Keratinocyte (primary cell): ENCODE measurements around the gene E2F6. TPM values are rescaled to one million over a fixed set of nuclear protein-coding genes. Genes with fewer than 3 reads are reported as not detected.

ENCODE experiments used
- DNase-seq: peaks from one replicate; pipeline ENCODE4 v3.0.0-alpha.2; 2011; ENCODE audit warnings: low read depth, missing footprints, low spot score
- FAIRE-seq: peaks from 2 replicates; lab custom pipeline; 2011; peaks lifted over from hg19 to GRCh38; lab: Jason Lieb, UNC
- H2AFZ ChIP-seq: 2 replicates; pipeline ENCODE4 v1.6.0; 2012; ENCODE audit warnings: low read length, control low read depth, inconsistent platforms; ENCODE audit not compliant: control insufficient read depth
- H3K27ac ChIP-seq: 2 replicates; pipeline ENCODE4 v1.5.1; 2011; ENCODE audit warnings: low read length; ENCODE audit not compliant: control insufficient read depth, insufficient read depth
- H3K27me3 ChIP-seq: 3 replicates; pipeline ENCODE4 v1.6.0; 2011; ENCODE audit warnings: low read length; ENCODE audit not compliant: control insufficient read depth, insufficient read depth; ENCODE audit errors: extremely low read depth
- H3K36me3 ChIP-seq, 2 experiments: 2 replicates in 1 of 2; 3 replicates in 1 of 2; pipeline ENCODE4 v1.5.1; 2011; ENCODE audit warnings: low read length in 2 of 2, mild to moderate bottlenecking in 1 of 2; ENCODE audit not compliant: control insufficient read depth in 2 of 2, insufficient read depth in 2 of 2; ENCODE audit errors: extremely low read depth in 1 of 2
- H3K4me1 ChIP-seq: 3 replicates; pipeline ENCODE4 v1.5.1; 2011; ENCODE audit warnings: low read length; ENCODE audit not compliant: control insufficient read depth, insufficient read depth; ENCODE audit errors: extremely low read depth
- H3K4me2 ChIP-seq: 3 replicates; pipeline ENCODE4 v1.6.0; 2011; ENCODE audit warnings: low read depth, low read length; ENCODE audit not compliant: control insufficient read depth, insufficient read depth; ENCODE audit errors: extremely low read depth
- H3K4me3 ChIP-seq, 3 experiments: fragments of 200-600 bp in 1 of 3; sonication (generic) in 1 of 3; 2 replicates in 2 of 3; 3 replicates in 1 of 3; pipeline ENCODE4 v1.5.1; 2011 to 2016; ENCODE audit warnings: low read length in 3 of 3, mild to moderate bottlenecking in 3 of 3, control low read depth in 2 of 3, inconsistent platforms in 1 of 3, low read depth in 1 of 3, mixed read lengths in 1 of 3, mixed run types in 1 of 3, moderate library complexity in 1 of 3; ENCODE audit not compliant: control insufficient read depth in 2 of 3, insufficient read depth in 2 of 3; ENCODE audit errors: extremely low read depth in 1 of 3
- H3K79me2 ChIP-seq: 2 replicates; pipeline ENCODE4 v1.6.0; 2012; ENCODE audit warnings: low read length; ENCODE audit not compliant: control insufficient read depth, insufficient read depth
- H3K9ac ChIP-seq: 3 replicates; pipeline ENCODE4 v1.6.0; 2011; ENCODE audit warnings: low read length; ENCODE audit not compliant: control insufficient read depth, insufficient read depth; ENCODE audit errors: extremely low read depth
- H3K9me1 ChIP-seq: 3 replicates; pipeline ENCODE4 v1.6.0; 2011; ENCODE audit warnings: low read length; ENCODE audit not compliant: control insufficient read depth, insufficient read depth; ENCODE audit errors: extremely low read depth
- H3K9me3 ChIP-seq: 2 replicates; pipeline ENCODE4 v1.5.1; 2012; ENCODE audit warnings: low read depth, low read length; ENCODE audit not compliant: control insufficient read depth
- H4K20me1 ChIP-seq: 3 replicates; pipeline ENCODE4 v1.6.0; 2011; ENCODE audit warnings: low read length; ENCODE audit not compliant: control insufficient read depth, insufficient read depth; ENCODE audit errors: extremely low read depth
- CTCF ChIP-seq, 3 experiments: IDR thresholded peaks in 1 of 3; conservative IDR thresholded peaks in 1 of 3; optimal IDR thresholded peaks in 1 of 3; 2 replicates in 2 of 3; 3 replicates in 1 of 3; pipeline versions ENCODE3 to v1.5.1; 2011; ENCODE audit warnings: low read length in 3 of 3, mild to moderate bottlenecking in 3 of 3, moderate library complexity in 2 of 3, control low read depth in 1 of 3, inconsistent platforms in 1 of 3; ENCODE audit not compliant: insufficient read depth in 2 of 3; ENCODE audit errors: extremely low read depth in 1 of 3
- EZH2 ChIP-seq: IDR thresholded peaks from one replicate; pipeline ENCODE4 v1.6.1; 2012; ENCODE audit warnings: inconsistent platforms, mild to moderate bottlenecking, low read length, moderate library complexity
- dilution Hi-C: fragments of 300-500 bp; cut with MboI; formaldehyde crosslinking; loops from one replicate; pipeline ENCODE4 v1.7.0; 2020; ENCODE audit warnings: low sequenced_read_pairs; ENCODE audit not compliant: extremely low pct_ligation_motif_present
- polyA plus RNA-seq, 5 experiments: library from polyadenylated mRNA; depleted of rRNA in 3 of 5; stranded (reverse) in 3 of 5; stranded (forward) in 1 of 5; unstranded in 1 of 5; fragments of >200 nt; gene quantifications; 1 replicate in 1 of 5; 2 replicates in 3 of 5; 3 replicates in 1 of 5; pipeline versions ENCODE4 v1.2.1 to v1.2.3, GENCODE V29; 2011 to 2012; ENCODE audit warnings: missing spikeins in 2 of 5, low read depth in 1 of 5, low replicate concordance in 1 of 5

Gene E2F6
- polyA plus RNA-seq, 1 donor (not counting 4 experiments of a cell fraction or from before 2014, with no cell fraction given), result 13.8 TPM

GRCh38 chr2:11407413-11407812 lies 58.5 kb downstream of the E2F6 start:
- no peak for TF ChIP-seq EZH2
- TF ChIP-seq CTCF (optimal IDR thresholded peaks at IDR 0.05 in 1 of 3, IDR thresholded peaks at IDR 0.05 in 1 of 3, conservative IDR thresholded peaks at IDR 0.05 in 1 of 3; ENCODE audit: extremely low read depth in 1 of 3, insufficient read depth in 2 of 3, low read length in 3 of 3), result no peak
- DNase-seq, result no peak
- Histone ChIP-seq H3K9me1 (no peaks in the 10 kb centered on the region), H3K79me2 (no peaks in the 10 kb centered on the region), H3K27me3 (no peaks in the 10 kb centered on the region), H3K4me3 (no peak overlapping the region), H3K27ac (no peak overlapping the region), H3K36me3 (no peaks in the 10 kb centered on the region), H2AFZ (no peak overlapping the region), H3K9ac (no peak overlapping the region), H4K20me1 (no peaks in the 10 kb centered on the region), H3K9me3 (no peaks in the 10 kb centered on the region), H3K4me2 (no peak overlapping the region), H3K4me1 (no peaks in the 10 kb centered on the region)
- dilution Hi-C loops, result no loop called here
- FAIRE-seq, result no peak

DNA sequence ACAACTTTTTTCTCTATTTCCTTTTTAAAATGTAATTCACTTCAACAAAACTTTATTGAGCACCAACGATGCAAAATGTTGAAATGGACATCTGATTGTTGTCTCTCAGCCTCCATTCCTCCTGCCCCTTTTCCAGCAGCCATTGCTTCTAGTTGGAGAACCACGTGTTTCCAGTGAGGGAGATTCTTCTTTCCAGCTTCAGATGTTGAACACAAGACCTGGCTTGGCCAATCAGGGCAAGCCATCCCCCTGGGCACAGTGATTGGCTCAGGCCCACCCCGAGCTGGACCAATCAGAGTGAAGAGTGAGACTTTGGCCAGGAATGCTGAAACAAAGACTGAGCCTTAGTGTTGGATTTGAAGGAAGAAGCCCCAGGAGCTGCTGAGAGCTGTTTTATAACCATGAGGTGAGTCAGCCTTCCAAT lies 59.0 kb downstream of the E2F6 start:
- Histone ChIP-seq H4K20me1 (no peaks in the 10 kb centered on the region), H3K9me3 (no peaks in the 10 kb centered on the region), H3K4me1 (no peaks in the 10 kb centered on the region), H3K27me3 (no peaks in the 10 kb centered on the region), H3K9me1 (no peaks in the 10 kb centered on the region), H3K36me3 (no peaks in the 10 kb centered on the region), H3K79me2 (no peaks in the 10 kb centered on the region), H2AFZ (no peak overlapping the region), H3K27ac (no peak overlapping the region), H3K4me3 (no peak overlapping the region), H3K9ac (no peak overlapping the region), H3K4me2 (no peak overlapping the region)
- no peak for FAIRE-seq
- dilution Hi-C loops, result no loop called here
- DNase-seq, result no peak
- no peak for TF ChIP-seq CTCF (optimal IDR thresholded peaks at IDR 0.05 in 1 of 3, IDR thresholded peaks at IDR 0.05 in 1 of 3, conservative IDR thresholded peaks at IDR 0.05 in 1 of 3; ENCODE audit: extremely low read depth in 1 of 3, insufficient read depth in 2 of 3, low read length in 3 of 3)
- no peak for TF ChIP-seq EZH2
